ENCODE results near the gene SLCO2A1.

The SLCO2A1 gene

DNA sequence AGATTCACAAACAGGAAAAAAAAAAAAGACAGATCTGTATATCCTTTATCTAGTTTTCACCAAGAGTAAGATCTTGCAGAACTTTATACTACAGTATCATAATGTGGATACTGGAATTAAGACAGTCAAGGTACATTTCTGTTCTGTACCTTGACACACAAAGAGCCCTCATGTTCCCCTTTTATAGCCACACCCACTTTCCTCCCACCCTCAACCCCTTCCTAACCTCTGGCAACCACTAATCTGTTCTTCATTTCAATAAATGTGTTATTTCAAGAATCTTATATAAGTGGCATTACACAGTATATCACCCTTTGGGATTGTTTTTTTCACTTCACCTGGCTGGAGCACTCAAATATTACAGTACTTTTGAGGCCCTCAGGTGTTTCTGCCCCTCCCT, 130.4 kb downstream of the SLCO2A1 start:
- DNase-seq (ENCODE audit: low read depth in 2 of 2): no peak

DNA sequence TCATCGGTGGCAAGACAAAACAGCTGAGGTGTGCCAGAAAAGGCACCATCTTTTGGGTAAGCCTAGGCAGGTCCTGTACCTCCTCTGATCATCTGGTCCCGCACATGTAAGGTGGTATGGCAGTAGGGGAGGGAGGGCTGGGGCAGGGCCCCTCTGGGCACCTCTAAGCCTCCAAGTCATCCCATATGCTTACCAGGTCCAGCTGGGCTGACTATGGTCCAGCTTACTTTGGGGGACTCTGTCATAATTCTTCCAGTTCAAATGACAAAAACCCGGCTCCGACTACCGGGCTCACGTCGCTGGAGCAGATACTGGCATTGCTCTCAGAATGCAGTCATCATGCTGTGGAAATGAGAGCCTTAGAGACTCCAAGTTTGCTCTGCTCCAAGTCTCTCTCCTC, 132.2 kb downstream of the SLCO2A1 start:
- DNase-seq (ENCODE audit: low read depth in 2 of 2): no peak

GRCh38 chr3:133896002-133896761, 133.5 kb downstream of the SLCO2A1 start:
- no peak for DNase-seq (ENCODE audit: low read depth in 2 of 2)

GRCh38 chr3:133895208-133896001, 134.3 kb downstream of the SLCO2A1 start, which contains the start of gene RAB6B:
Gene RAB6B (minus strand): TSS chr3:133895882. CDS start chr3:133895466, 416 bp downstream.
- no peak for DNase-seq (ENCODE audit: low read depth in 2 of 2)

DNA sequence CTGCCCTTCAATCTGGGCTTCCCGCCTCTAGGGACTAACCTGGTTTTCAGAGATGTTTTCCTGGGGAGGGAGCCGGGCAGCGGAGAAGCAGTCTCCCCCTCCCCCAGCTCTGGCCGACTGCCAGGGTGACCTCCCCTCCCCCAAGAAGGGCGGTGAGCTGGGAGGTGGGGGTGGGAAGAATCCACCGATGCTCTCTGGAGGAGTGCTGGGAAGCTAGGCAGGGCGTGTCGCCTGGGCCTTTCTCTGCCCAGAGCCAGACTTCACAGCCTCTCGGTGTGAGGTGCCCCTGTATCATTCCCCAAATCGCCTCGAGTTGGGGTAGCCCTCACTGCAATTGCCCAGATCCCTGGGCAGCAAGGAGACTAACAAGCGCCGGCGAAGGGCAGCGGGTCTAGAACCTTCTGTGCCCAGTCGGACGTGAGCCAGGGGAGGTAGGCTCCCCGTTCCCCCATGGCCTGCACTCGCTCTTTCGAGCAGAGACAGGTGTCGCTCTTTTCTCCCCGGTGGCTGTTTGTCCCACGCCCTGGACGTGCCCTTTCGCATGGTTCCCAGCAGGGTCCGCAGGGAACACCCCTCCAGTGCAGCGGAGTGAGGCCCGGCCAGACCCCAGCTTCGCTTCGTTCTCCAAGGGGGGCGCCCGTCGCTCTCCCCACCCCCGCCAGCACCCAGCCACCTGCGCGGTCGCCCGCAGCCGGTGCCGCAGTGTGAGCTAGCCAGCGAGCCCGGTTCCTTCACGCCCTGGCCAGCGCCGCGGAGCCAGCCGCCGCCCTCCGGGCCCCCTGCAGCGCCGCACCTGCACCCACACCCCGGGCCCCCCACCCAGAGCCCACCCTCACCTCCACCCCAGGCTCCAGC, 135.1 kb downstream of the SLCO2A1 start:
- DNase-seq (ENCODE audit: low read depth in 2 of 2): no peak

GRCh38 chr3:133893683-133894352, 135.9 kb downstream of the SLCO2A1 start:
- no peak for DNase-seq (ENCODE audit: low read depth in 2 of 2)

DNA sequence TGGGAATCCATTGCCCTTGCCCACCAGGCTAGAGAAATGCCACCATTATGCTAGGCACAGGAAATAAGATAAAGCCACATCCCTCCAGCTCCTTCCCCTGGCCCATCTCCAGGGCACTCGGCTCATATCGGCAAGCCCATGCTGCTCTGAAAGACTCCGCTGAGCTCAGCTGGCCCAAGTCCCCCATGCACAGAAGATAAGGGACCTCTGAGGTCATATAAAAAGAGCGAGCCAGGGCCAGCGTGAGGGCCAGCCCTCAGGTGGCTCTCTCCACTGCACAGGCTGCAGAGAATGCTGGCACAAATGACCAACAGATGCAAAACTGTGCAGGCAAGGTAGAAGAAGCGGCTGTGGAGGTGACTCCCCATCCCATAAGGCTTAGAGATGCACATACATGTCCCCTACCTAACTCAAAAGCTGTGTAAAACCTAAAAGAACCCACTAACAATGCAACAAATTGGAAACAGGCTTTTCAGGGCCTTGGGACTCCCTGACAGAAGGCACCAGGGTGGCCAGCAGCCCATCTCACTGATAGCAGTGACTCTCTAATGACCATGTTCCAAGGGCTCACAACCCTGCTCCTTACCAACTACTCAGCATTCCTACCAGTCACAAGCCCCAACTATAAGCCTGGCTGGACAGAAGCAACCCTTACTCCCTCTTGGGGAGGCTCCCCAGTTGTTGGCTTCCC, 137.0 kb downstream of the SLCO2A1 start:
- no peak for DNase-seq (ENCODE audit: low read depth in 2 of 2)

GRCh38 chr3:133891662-133892378, 137.9 kb downstream of the SLCO2A1 start:
- no peak for DNase-seq (ENCODE audit: low read depth in 2 of 2)

GRCh38 chr3:133890972-133891644, 138.6 kb downstream of the SLCO2A1 start:
- no peak for DNase-seq (ENCODE audit: low read depth in 2 of 2)

DNA sequence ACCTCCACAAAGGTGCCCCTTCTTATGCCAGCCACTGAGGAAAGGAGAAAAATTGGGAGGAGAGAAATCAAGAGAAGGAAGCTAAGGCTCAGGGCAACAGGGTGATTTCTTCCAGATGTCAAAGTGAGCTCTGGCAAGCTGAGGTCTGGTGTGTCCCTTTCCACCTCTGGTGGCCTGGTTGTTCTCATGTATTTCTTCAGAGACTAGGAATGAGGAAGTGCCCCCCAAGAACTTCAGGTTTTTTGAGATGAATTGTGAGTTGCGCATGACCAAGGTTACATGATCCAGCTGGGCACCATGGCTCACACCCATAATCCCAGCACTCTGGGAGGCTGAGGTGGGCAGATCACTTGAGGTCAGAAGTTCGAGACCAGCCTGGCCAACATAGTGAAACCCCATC, 139.7 kb downstream of the SLCO2A1 start:
- DNase-seq (ENCODE audit: low read depth in 2 of 2): no peak

- no peak for DNase-seq (ENCODE audit: low read depth in 2 of 2)
Measured at GRCh38 chr3:133888726-133889340, 140.9 kb downstream of the SLCO2A1 start.

DNA sequence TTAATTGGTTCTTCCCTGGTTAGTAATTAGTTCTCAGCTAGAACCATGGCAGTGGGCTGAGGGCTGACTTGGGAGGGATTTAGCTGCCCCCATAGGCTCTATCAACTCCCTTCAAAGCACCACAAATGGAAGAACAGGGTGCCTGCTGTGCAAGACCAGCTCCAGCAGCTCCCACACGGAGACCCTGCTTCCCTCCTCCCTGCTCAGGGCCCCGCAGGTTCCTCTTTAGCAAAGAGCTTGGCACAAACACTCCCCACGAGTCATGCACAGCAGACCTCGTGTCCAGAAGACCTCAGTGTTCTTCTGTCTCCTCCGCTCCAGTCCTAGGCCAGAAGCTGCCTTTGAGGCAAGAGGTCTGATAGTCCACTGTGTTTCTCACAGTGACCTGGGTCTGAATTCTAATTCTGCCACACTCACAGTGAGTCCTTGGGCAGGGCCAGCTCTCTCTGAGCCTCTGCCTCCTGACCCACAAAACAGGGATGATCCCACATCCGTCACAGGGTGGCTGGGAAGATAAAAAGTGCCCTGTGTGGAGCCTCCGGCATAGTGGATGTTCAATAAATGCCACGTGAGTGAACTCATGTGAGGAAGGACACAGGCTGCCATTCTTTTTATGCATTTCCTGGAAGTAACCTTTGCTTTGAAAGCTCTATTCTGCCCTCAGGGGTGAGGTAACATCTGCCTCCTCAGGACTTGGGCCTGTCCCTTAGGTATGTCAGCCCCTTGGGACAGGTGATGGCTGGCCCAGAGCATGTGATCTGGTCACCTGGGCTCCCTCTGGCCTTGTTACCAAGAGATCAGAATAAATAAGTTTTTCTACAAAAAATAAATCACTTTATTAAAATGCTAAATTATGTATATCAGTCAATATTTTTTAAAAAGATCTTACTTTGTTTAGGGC, 141.7 kb downstream of the SLCO2A1 start:
- no peak for DNase-seq (ENCODE audit: low read depth in 2 of 2)

GRCh38 chr3:133887074-133887802, 142.5 kb downstream of the SLCO2A1 start:
- DNase-seq (ENCODE audit: low read depth in 2 of 2): no peak

DNA sequence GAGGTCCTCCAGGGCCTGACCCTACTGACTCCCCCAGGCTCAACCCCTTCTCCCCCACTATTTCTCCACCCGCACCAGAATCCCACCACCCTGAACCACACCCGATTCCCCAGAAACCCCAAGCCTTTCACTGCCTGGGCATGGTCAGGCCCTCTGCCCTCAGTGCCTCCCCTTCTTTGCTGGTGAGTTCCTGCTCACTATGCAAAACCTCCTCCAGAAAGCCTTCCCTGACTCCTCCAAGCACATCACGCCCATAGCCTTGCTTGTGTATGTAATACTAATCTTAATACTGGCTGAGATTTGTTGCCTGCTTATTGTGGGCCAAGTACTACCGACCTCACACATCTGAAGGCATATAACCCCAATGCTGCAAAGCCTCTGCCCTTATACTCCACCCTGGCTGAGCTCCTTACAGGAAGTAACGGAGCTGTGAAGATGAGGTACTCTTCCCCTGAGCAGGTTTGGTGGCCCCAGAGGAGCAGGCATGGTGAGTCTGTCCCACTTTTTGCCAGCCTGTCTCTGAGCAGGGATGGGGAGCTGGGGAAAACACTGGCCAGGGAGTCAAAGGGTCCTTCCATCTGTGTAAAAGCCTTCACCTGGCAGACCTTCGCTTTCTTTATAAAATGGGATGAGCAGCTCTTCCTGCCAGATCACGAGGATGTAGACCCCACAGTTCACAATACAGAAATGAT, 143.5 kb downstream of the SLCO2A1 start:
- DNase-seq (ENCODE audit: low read depth in 2 of 2): no peak

DNA sequence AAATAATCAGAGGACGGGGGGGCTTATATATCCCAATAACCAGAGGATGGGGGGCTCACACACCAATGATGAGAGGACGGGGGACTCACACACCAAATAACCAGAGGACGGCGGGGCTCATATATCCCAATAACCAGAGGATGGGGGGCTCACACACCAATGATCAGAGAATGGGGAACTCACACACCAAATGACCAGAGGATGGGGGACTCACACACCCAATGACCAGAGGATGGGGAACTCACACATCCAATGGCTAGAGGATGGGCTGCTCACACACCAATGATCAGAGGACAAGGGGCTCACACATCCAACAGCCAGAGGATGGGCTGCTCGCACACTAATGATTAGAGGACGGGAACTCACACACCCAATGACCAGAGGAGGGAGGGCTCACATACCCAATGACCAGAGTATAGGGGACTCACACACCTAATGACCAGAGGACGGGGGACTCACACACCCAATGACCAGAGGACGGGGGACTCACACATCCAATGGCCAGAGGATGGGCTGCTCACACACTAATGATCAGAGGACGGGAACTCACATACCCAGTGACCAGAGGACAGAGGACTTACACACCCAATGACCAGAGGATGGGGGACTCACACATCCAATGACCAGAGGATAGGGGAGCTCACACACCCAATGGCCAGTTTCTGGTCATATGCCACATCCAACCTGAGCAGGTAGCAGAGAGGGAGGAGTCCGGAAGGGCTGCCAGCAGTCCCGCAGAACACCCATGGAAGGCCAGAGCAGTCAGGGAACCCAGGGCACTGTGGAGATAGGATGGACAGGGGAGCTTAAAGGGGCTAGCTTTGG, 144.6 kb downstream of the SLCO2A1 start:
- no peak for DNase-seq (ENCODE audit: low read depth in 2 of 2)
